Ovary (tissue), 9 donors: Measurements from ENCODE around the gene RFX8. TPM values are rescaled to one million over a fixed set of nuclear protein-coding genes. Genes with fewer than 3 reads are reported as not detected.
A peak's percentile ranks its signal among the peaks of the same experiment; 100 is the strongest.

Source experiments
- DNase-seq, 5 donors: peaks; one replicate each; pipeline ENCODE4 v3.0.0-alpha.2; 2019 to 2020
- H3K27ac ChIP-seq, 2 donors: fragments of 200-600 bp; one replicate each; pipeline versions ENCODE4 v1.5.1 to v1.8.0; 2019 to 2022
- H3K27me3 ChIP-seq: fragments of 200-600 bp; one replicate; pipeline ENCODE4 v1.8.0; 2022
- H3K36me3 ChIP-seq: fragments of 200-600 bp; sonication (generic); one replicate; pipeline ENCODE4 v1.5.1; 2019
- H3K4me1 ChIP-seq: one replicate; pipeline ENCODE4 v1.8.1; 2013; ENCODE audit warnings: mild to moderate bottlenecking, moderate library complexity; ENCODE audit not compliant: insufficient read depth
- H3K4me3 ChIP-seq: fragments of 200-600 bp; sonication (generic); one replicate; pipeline ENCODE4 v1.5.1; 2017
- H3K9me3 ChIP-seq, 2 donors: fragments of 200-600 bp in 1 of 2; sonication (generic) in 1 of 2; one replicate each; pipeline versions ENCODE4 v1.5.1 to v1.8.1; 2013 to 2019; ENCODE audit warnings: mild to moderate bottlenecking in 1 of 2, moderate library complexity in 1 of 2
- EP300 ChIP-seq: sonication (generic); formaldehyde crosslinking; IDR thresholded peaks from one replicate; pipeline ENCODE4 v1.6.1; 2017; ENCODE audit warnings: antibody characterized with exemption
- POLR2A ChIP-seq: fragments of 450-650 bp; IDR thresholded peaks from one replicate; pipeline ENCODE4 v1.6.1; 2017; ENCODE audit warnings: antibody characterized with exemption, mild to moderate bottlenecking, moderate library complexity
- WGBS, 3 donors: extraction: QIAGEN DNeasy Blood & Tissue Kit in 1 of 3; methylation state at CpG; one replicate each; pipeline versions ENCODE4 v1.1.5 to v1.1.7; 2013 to 2017; 5-methylcytosine and 5-hydroxymethylcytosine counted together
- intact Hi-C, 4 donors: fragments of 100-400 bp; cut with DNase I; formaldehyde crosslinking; loops; one replicate each; pipeline versions ENCODE4 v1.11.0 to v1.15.1; 2022 to 2023
- polyA plus RNA-seq, 2 donors: library from polyadenylated mRNA; stranded (reverse); fragments of 200-250 nt in 1 of 2; fragments of 350-450 nt in 1 of 2; fragmentation: Illumina TruSeq in 1 of 2; extraction: RNeasy Lipid Tissue Mini Kit (QIAGEN cat#74804) in 1 of 2; gene quantifications; one replicate each; pipeline ENCODE4 v1.2.3, GENCODE V29; 2013 to 2014
- total RNA-seq, 7 donors: library from RNA; depleted of rRNA in 2 of 7; stranded (reverse); fragments of >200 nt in 2 of 7; fragmentation: NEBNext Ultra II Directional in 3 of 7; extraction: Animal tissue kit (Norgen Biotek cat#: 25700) in 3 of 7; gene quantifications; one replicate each; pipeline versions ENCODE4 v1.1.0 to v1.2.4, GENCODE V29; 2016 to 2023
- TF ChIP-seq, protein P1 (sequence below), 3 donors: fragments of 450-650 bp in 2 of 3; fragments of 200-600 bp in 1 of 3; IDR thresholded peaks; one replicate each; pipeline versions ENCODE4 v1.5.1 to v1.8.0; 2016 to 2022; ENCODE audit warnings: antibody characterized with exemption in 3 of 3, mild to moderate bottlenecking in 1 of 3
- donor health status: DM: no; HTN: no; CAD: no; lungs with moderate emphysema.
- donor health status: DM: no; HTN: no; CAD: no.
- donor health status: Bipolar disorder and iron deficiency.
- donor health status: DM: yes; HTN: yes; CAD: no.
- donor health status: DM: no; HTN: no; CAD: no.
- donor health status: DM: yes; HTN: yes; CAD: no.

The RFX8 gene
- total and polyA plus RNA-seq, 9 donors: 0.05 to 1.7 (median 0.38) TPM

DNA sequence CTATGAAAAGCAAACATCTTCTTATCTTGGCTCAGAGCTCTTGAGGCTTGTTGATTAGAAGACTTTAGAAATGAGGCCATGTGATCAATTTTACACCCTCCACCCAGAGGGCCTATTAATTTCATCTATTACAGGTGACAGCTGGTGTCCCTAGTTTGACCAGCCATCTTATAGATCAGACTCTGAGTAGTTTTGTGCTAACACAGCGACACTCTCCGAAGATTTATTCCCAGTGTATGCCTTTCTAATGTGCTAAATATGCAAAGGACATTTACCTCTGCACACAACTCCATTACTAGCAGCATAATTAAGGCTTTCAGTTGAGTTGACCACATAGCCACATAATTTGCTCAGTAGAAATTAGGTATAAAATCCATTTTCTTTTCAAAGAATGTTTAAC lies 2.6 kb upstream of the RFX8 start:
- WGBS, 3 donors: 95 to 98% (median 95%) methylated on average over 2 of the region's 2 CpGs
- H3K36me3 ChIP-seq: no peaks in the 10 kb centered on the region
- intact Hi-C loops: no loop called here

DNA sequence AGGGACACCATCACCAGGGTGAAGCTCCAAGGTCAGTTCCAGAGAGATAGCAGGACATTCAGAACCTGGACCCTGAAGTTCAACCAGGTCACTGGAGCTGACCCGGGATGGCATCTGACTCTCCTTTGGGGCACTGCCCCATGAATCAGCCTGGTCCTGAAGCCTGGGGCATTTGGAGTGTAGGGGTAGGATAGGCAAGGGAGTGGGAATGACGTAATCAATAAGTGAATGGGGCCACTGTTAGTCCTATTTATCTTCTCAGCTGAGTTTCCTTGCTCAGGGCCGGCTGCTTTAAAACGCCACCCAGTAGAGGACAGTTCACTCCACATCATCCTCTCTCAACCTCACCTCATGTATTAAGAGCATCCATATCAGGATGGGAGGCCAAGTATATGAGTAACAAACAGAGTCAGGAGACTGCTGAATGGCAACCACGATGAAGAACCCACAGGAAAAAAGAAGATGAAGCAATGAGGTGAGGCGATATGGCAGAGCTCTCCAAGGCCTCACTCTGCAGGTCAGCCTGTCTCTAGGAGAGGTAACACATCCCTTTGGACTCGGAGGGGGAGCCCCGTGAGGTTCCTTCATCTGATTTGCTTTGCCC lies 1.8 kb upstream of the RFX8 start:
- 95 to 98% (median 97%) methylated on average over 8 of the region's 8 CpGs for WGBS, 3 donors
- no peak overlapping the region for H3K27ac ChIP-seq
- H3K4me3 ChIP-seq: no peak overlapping the region
- no peaks in the 10 kb centered on the region for H3K27me3 ChIP-seq
- peaks cover 1% of the 10 kb centered on the region for H3K4me1 ChIP-seq
- intact Hi-C loops: no loop called here
- TF ChIP-seq POLR2A (no peak), EP300 (no peak)
- TF ChIP-seq, protein P1, sequence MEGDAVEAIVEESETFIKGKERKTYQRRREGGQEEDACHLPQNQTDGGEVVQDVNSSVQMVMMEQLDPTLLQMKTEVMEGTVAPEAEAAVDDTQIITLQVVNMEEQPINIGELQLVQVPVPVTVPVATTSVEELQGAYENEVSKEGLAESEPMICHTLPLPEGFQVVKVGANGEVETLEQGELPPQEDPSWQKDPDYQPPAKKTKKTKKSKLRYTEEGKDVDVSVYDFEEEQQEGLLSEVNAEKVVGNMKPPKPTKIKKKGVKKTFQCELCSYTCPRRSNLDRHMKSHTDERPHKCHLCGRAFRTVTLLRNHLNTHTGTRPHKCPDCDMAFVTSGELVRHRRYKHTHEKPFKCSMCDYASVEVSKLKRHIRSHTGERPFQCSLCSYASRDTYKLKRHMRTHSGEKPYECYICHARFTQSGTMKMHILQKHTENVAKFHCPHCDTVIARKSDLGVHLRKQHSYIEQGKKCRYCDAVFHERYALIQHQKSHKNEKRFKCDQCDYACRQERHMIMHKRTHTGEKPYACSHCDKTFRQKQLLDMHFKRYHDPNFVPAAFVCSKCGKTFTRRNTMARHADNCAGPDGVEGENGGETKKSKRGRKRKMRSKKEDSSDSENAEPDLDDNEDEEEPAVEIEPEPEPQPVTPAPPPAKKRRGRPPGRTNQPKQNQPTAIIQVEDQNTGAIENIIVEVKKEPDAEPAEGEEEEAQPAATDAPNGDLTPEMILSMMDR (IDR thresholded peaks at IDR 0.05): no peak
- no peaks in the 10 kb centered on the region for H3K36me3 ChIP-seq
- no peaks in the 10 kb centered on the region for H3K9me3 ChIP-seq
- no peak for DNase-seq

More for the DNA sequence above, 2.6 kb upstream of the RFX8 start:
- no peak for DNase-seq
- Histone ChIP-seq H3K27me3 (no peaks in the 10 kb centered on the region), H3K4me3 (no peak overlapping the region), H3K27ac (no peak overlapping the region), H3K4me1 (peaks cover 1% of the 10 kb centered on the region), H3K9me3 (no peaks in the 10 kb centered on the region)
- TF ChIP-seq, protein P1 (IDR thresholded peaks at IDR 0.05): no peak
- TF ChIP-seq POLR2A: no peak
- TF ChIP-seq EP300: no peak

DNA sequence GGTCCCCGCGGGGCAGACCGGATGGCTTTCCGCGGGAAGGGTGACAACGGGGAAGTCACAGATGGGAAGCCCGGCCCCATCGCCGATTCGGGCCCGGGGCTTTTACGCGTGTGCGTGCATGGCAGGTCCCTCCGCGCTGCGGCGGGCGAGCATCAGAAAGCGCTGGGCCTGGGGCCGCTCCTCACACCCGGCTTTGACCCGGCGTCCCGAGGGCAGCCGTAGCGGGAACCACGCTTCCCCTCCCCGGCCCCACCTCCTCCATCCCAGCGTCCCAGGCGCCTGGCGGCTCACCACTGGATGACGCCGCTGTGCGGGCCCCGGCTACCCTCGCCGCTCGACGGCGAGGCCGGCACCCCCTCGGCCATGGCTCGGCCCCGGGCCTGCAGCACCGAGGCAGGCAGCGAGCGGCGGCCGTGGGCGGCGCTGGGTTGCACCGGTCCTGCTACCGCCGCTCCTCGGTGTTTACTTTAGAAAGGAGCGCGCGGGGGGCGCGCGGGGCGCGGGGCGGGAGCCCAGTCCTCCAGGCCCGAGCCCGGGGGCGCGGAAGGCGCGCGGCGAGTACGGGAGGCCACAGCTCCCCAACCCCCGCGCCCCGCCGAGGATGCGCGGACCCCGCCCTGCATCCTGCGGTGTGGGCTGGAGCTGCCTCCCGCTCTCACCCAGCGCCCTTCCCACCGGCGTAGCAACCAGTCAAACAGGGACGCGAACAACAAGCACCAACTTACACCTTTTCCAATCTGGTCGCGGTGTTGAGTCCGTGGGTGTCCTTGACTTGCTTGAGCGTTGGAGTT lies 806 bp downstream of the RFX8 start:
- intact Hi-C loops: no loop called here
- WGBS, 3 donors: 1 to 2% (median 1%) methylated on average over 79 to 92 of the region's 92 CpGs
- TF ChIP-seq EP300: no peak
- no peak for TF ChIP-seq POLR2A
- TF ChIP-seq, protein P1 (IDR thresholded peaks at IDR 0.05): no peak
- DNase-seq: peak; percentile 62 to 79 (median 68)
- peaks cover 1% of the 10 kb centered on the region for H3K4me1 ChIP-seq
- no peaks in the 10 kb centered on the region for H3K27me3 ChIP-seq
- H3K4me3 ChIP-seq: peak overlapping the region; percentile 33
- peak overlapping the region; percentile 9 to 87 for H3K27ac ChIP-seq
- H3K36me3 ChIP-seq: no peaks in the 10 kb centered on the region
- no peaks in the 10 kb centered on the region for H3K9me3 ChIP-seq

DNA sequence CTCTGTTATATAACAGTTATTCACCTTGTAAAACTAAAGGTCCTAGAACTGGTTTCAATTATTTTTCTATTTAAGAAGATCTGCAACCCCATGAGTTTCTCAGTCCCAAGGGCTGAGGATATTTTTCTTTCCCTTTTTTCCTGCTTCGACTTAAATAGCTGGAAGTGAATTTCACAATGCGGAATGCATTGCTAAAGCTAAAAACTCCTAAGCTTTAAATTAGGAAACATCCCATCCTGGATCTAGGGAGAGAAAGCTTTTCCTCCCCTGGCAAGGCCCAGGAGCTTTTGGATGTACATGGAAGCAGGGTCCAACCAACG lies 1.4 kb downstream of the RFX8 start:
- DNase-seq: no peak
- Histone ChIP-seq H3K27ac (peak overlapping the region; percentile 9 to 87), H3K4me1 (peaks cover 1% of the 10 kb centered on the region), H3K27me3 (no peaks in the 10 kb centered on the region), H3K36me3 (no peaks in the 10 kb centered on the region), H3K4me3 (peak overlapping the region; percentile 33), H3K9me3 (no peaks in the 10 kb centered on the region)
- 12 to 25% (median 15%) methylated on average over 3 of the region's 3 CpGs for WGBS, 3 donors
- TF ChIP-seq EP300 (no peak), POLR2A (no peak)
- TF ChIP-seq, protein P1 (IDR thresholded peaks at IDR 0.05): no peak
- intact Hi-C loops: no loop called here
